Activated T-helper 2 cell treated with anti-CD3 and anti-CD28 coated beads, Interferon-gamma antibody, Interleukin-2, Interleukin-4, amounts not matched to agents 10 μg/mL and 5 μg/mL and 100 μg/mL, durations not matched to agents 14 hours and 24 hours and 36 hours (primary cell): ENCODE measurements around the gene DDX25. TPM values are rescaled to one million over a fixed set of nuclear protein-coding genes. Genes with fewer than 3 reads are reported as not detected.

Experiments used
- DNase-seq: peaks from one replicate; pipeline ENCODE4 v3.0.0; 2021; ENCODE audit warnings: low spot score
- H3K27ac Mint-ChIP-seq: one replicate; pipeline ENCODE4 v1.8.0; 2021; ENCODE audit warnings: mixed read lengths
- H3K27me3 Mint-ChIP-seq: one replicate; pipeline ENCODE4 v1.8.0; 2021; ENCODE audit warnings: low read depth, mixed read lengths
- H3K36me3 Mint-ChIP-seq: one replicate; pipeline ENCODE4 v1.8.0; 2021; ENCODE audit warnings: low read depth, mixed read lengths
- H3K4me1 Mint-ChIP-seq: one replicate; pipeline ENCODE4 v1.8.0; 2021; ENCODE audit warnings: low read depth, mixed read lengths
- H3K4me3 Mint-ChIP-seq: one replicate; pipeline ENCODE4 v1.8.0; 2021; ENCODE audit warnings: low read depth, mild to moderate bottlenecking, moderate library complexity, mixed read lengths
- H3K9me3 Mint-ChIP-seq: one replicate; pipeline ENCODE4 v1.8.0; 2021; ENCODE audit warnings: mixed read lengths
- intact Hi-C: fragments of 100-400 bp; cut with micrococcal nuclease; formaldehyde crosslinking; loops from one replicate; pipeline ENCODE4 v1.15.1; 2023
- total RNA-seq: library from RNA; stranded (reverse); gene quantifications from 2 replicates; pipeline ENCODE4 v1.2.3, GENCODE V29; 2022

Gene DDX25
- total RNA-seq, 1 donor from 2014 or later, result not detected

- Mint-ChIP-seq H3K4me3 (no peak overlapping the region), H3K4me1 (peaks cover 5% of the 10 kb centered on the region), H3K9me3 (no peaks in the 10 kb centered on the region), H3K36me3 (no peaks in the 10 kb centered on the region), H3K27ac (no peak overlapping the region), H3K27me3 (no peaks in the 10 kb centered on the region)
- intact Hi-C loops, result no loop called here
- no peak for DNase-seq
These were observed 40.2 kb downstream of the DDX25 start for GRCh38 chr11:125944350-125945010.

- Mint-ChIP-seq H3K4me1 (peaks cover 5% of the 10 kb centered on the region), H3K27ac (no peak overlapping the region), H3K9me3 (no peaks in the 10 kb centered on the region), H3K4me3 (no peak overlapping the region), H3K27me3 (no peaks in the 10 kb centered on the region), H3K36me3 (no peaks in the 10 kb centered on the region)
- intact Hi-C loops, result no loop called here
- DNase-seq, result no peak
These were observed 40.9 kb downstream of the DDX25 start for GRCh38 chr11:125945011-125945796.

GRCh38 chr11:125945797-125946520 lies 41.7 kb downstream of the DDX25 start, which contains the start of gene VSIG10L2:
Gene VSIG10L2 (plus strand): TSS chr11:125946044. CDS start chr11:125946056, 12 bp downstream.
- no peaks in the 10 kb centered on the region for H3K27me3 Mint-ChIP-seq
- no peaks in the 10 kb centered on the region for H3K36me3 Mint-ChIP-seq
- peaks cover 5% of the 10 kb centered on the region for H3K4me1 Mint-ChIP-seq
- no peak within 1 kb of the TSS for H3K4me3 Mint-ChIP-seq
- no peak for DNase-seq
- H3K9me3 Mint-ChIP-seq, result no peaks in the 10 kb centered on the region
- intact Hi-C loops, result no loop called here
- no peak within 1 kb of the TSS for H3K27ac Mint-ChIP-seq

GRCh38 chr11:125946712-125947418 lies 42.6 kb downstream of the DDX25 start:
- intact Hi-C loops, result no loop called here
- Mint-ChIP-seq H3K27ac (no peak overlapping the region), H3K4me1 (peaks cover 5% of the 10 kb centered on the region), H3K4me3 (no peak overlapping the region), H3K36me3 (no peaks in the 10 kb centered on the region), H3K27me3 (no peaks in the 10 kb centered on the region), H3K9me3 (no peaks in the 10 kb centered on the region)
- DNase-seq, result no peak

GRCh38 chr11:125947419-125948277 lies 43.3 kb downstream of the DDX25 start:
- no peaks in the 10 kb centered on the region for H3K27me3 Mint-ChIP-seq
- intact Hi-C loops, result no loop called here
- no peak overlapping the region for H3K27ac Mint-ChIP-seq
- no peaks in the 10 kb centered on the region for H3K4me1 Mint-ChIP-seq
- H3K4me3 Mint-ChIP-seq, result no peak overlapping the region
- H3K9me3 Mint-ChIP-seq, result no peaks in the 10 kb centered on the region
- DNase-seq, result no peak
- no peaks in the 10 kb centered on the region for H3K36me3 Mint-ChIP-seq

- no peaks in the 10 kb centered on the region for H3K9me3 Mint-ChIP-seq
- intact Hi-C loops, result no loop called here
- DNase-seq, result no peak
- H3K4me1 Mint-ChIP-seq, result no peaks in the 10 kb centered on the region
- H3K27me3 Mint-ChIP-seq, result no peaks in the 10 kb centered on the region
- no peak overlapping the region for H3K4me3 Mint-ChIP-seq
- no peaks in the 10 kb centered on the region for H3K36me3 Mint-ChIP-seq
- no peak overlapping the region for H3K27ac Mint-ChIP-seq
These were observed 44.2 kb downstream of the DDX25 start for GRCh38 chr11:125948278-125949051.

GRCh38 chr11:125949271-125950177 lies 45.2 kb downstream of the DDX25 start:
- Mint-ChIP-seq H3K4me1 (no peaks in the 10 kb centered on the region), H3K9me3 (no peaks in the 10 kb centered on the region), H3K27me3 (no peaks in the 10 kb centered on the region), H3K36me3 (no peaks in the 10 kb centered on the region), H3K4me3 (no peak overlapping the region), H3K27ac (no peak overlapping the region)
- no peak for DNase-seq
- intact Hi-C loops, result no loop called here

- intact Hi-C loops, result no loop called here
- H3K27ac Mint-ChIP-seq, result no peak overlapping the region
- H3K27me3 Mint-ChIP-seq, result no peaks in the 10 kb centered on the region
- no peak for DNase-seq
- no peaks in the 10 kb centered on the region for H3K36me3 Mint-ChIP-seq
- H3K4me1 Mint-ChIP-seq, result no peaks in the 10 kb centered on the region
- H3K4me3 Mint-ChIP-seq, result no peak overlapping the region
- H3K9me3 Mint-ChIP-seq, result no peaks in the 10 kb centered on the region
These were observed 45.8 kb downstream of the DDX25 start for GRCh38 chr11:125950178-125950490.

GRCh38 chr11:125950696-125951651 lies 46.7 kb downstream of the DDX25 start:
- no peaks in the 10 kb centered on the region for H3K27me3 Mint-ChIP-seq
- no peaks in the 10 kb centered on the region for H3K36me3 Mint-ChIP-seq
- DNase-seq, result no peak
- intact Hi-C loops, result no loop called here
- H3K9me3 Mint-ChIP-seq, result no peaks in the 10 kb centered on the region
- no peaks in the 10 kb centered on the region for H3K4me1 Mint-ChIP-seq
- no peak overlapping the region for H3K4me3 Mint-ChIP-seq
- H3K27ac Mint-ChIP-seq, result no peak overlapping the region

GRCh38 chr11:125951731-125952130 lies 47.4 kb downstream of the DDX25 start:
- DNase-seq, result no peak

More at GRCh38 chr11:125951731-125952130, 47.4 kb downstream of the DDX25 start:
- Mint-ChIP-seq H3K4me3 (no peak overlapping the region), H3K27ac (no peak overlapping the region), H3K9me3 (no peaks in the 10 kb centered on the region), H3K27me3 (no peaks in the 10 kb centered on the region), H3K36me3 (no peaks in the 10 kb centered on the region), H3K4me1 (no peaks in the 10 kb centered on the region)
- intact Hi-C loops, result no loop called here
